Activated CD4-positive, alpha-beta T cell treated with anti-CD3 and anti-CD28 coated beads, Interleukin-2, amount 10 ng/mL, durations not matched to agents 7 days and 5 days (primary cell): Measurements from ENCODE around the gene R3HDM2. TPM values are rescaled to one million over a fixed set of nuclear protein-coding genes. Genes with fewer than 3 reads are reported as not detected.
"Not testable (repeated sequence)": the region's sequence is repeated elsewhere in the genome, so short reads cannot be mapped to it uniquely, and the experiment has no call there.

Experiments
- CTCF ChIA-PET: fragments of 350-600 bp; sonication (Branson Sonifier 250); formaldehyde crosslinking; loops from one replicate; lab custom pipeline; 2021; ENCODE audit warnings: antibody characterized with exemption; lab: Charles Lee
- POLR2A ChIA-PET: fragments of 350-600 bp; sonication (Branson Sonifier 250); formaldehyde crosslinking; loops from one replicate; lab custom pipeline; 2021; ENCODE audit warnings: antibody characterized with exemption; lab: Charles Lee
- DNase-seq: peaks from one replicate; pipeline ENCODE4 v3.0.0-alpha.2; 2020
- H3K27ac Mint-ChIP-seq: one replicate; pipeline ENCODE4 v1.8.0; 2021; ENCODE audit warnings: mild to moderate bottlenecking, moderate library complexity, mixed read lengths
- H3K27me3 Mint-ChIP-seq: one replicate; pipeline ENCODE4 v1.8.0; 2021; ENCODE audit warnings: mixed read lengths
- H3K36me3 Mint-ChIP-seq: one replicate; pipeline ENCODE4 v1.8.0; 2021; ENCODE audit warnings: low read depth, mixed read lengths
- H3K4me1 Mint-ChIP-seq: one replicate; pipeline ENCODE4 v1.8.0; 2021; ENCODE audit warnings: mixed read lengths
- H3K4me3 Mint-ChIP-seq: one replicate; pipeline ENCODE4 v1.8.0; 2021; ENCODE audit warnings: mild to moderate bottlenecking, moderate library complexity, mixed read lengths
- H3K9me3 Mint-ChIP-seq: one replicate; pipeline ENCODE4 v1.8.0; 2021; ENCODE audit warnings: mixed read lengths
- total RNA-seq, 2 experiments: library from RNA; stranded (reverse); gene quantifications; one replicate each; pipeline ENCODE4 v1.2.3, GENCODE V29; 2021

The R3HDM2 gene
- total RNA-seq, 2 experiments from 2014 or later = 71.6 to 74.5 TPM

DNA sequence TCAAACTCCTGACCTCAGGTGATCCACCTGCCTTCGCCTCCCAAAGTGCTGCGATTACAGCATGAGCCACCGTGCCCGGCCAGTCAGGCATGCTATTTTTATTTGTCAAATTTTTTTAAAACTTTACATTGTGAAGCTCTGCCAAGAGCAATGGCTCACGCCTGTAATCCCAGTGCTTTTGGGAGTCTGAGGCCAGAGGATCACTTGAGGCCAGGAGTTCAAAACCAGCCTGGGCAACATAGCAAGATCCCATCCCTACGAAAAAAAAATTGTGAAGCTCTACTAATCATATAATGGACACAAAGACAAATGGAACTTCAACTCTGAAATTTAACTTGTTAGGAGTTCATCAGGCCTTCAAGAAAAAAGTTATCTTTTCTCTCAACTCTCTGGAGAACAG is 1.9 kb downstream of the R3HDM2 start:
- H3K27ac Mint-ChIP-seq = peak overlapping the region; percentile 75
- ChIA-PET CTCF (interaction anchor here (0.6 to 1.6 kb wide), 4 partner anchors 24 to 189 kb away, joined by 3 to 4 read pairs (median 4); no protein-coding TSS in a partner anchor), POLR2A (no interaction called here)
- no peaks in the 10 kb centered on the region for H3K27me3 Mint-ChIP-seq
- no peaks in the 10 kb centered on the region for H3K9me3 Mint-ChIP-seq
- peak overlapping the region; percentile 100 for H3K4me3 Mint-ChIP-seq
- DNase-seq = no peak
- peaks cover 38% of the 10 kb centered on the region for H3K4me1 Mint-ChIP-seq
- H3K36me3 Mint-ChIP-seq = peaks cover 22% of the 10 kb centered on the region

DNA sequence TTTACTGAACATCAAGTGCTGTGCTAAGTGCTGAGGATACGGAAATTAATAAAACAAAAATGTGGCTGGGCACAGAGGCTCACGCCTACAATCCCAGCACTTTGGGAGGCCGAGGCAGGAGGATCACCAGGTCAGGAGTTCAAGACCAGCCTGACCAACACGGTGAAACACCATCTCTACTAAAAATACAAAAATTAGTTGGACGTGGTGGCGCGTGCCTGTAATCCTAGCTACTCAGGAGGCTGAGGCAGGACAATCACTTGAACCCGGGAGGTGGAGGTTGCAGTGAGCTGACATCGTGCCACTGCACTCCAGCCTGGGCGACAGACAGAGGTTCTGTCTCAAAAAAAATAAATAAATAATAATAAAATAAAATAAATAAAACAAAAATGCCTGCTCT is 3.9 kb downstream of the R3HDM2 start:
- POLR2A ChIA-PET, DNase-seq, H3K27me3 Mint-ChIP-seq, H3K27ac Mint-ChIP-seq, H3K4me3 Mint-ChIP-seq, H3K9me3 Mint-ChIP-seq: not testable (repeated sequence)
- CTCF ChIA-PET = interaction anchor here (1.4 kb wide), 1 partner anchor 125 kb away, joined by 3 read pairs; no protein-coding TSS in a partner anchor
- Mint-ChIP-seq H3K36me3 (peaks cover 31% of the 10 kb centered on the region), H3K4me1 (peaks cover 37% of the 10 kb centered on the region)

GRCh38 chr12:57420482-57420881 is 10.4 kb downstream of the R3HDM2 start:
- Mint-ChIP-seq H3K4me3 (no peak overlapping the region), H3K4me1 (peaks cover 8% of the 10 kb centered on the region), H3K27me3 (no peaks in the 10 kb centered on the region), H3K36me3 (peaks cover 25% of the 10 kb centered on the region), H3K9me3 (no peaks in the 10 kb centered on the region), H3K27ac (no peak overlapping the region)
- ChIA-PET POLR2A (no interaction called here), CTCF (interaction anchor here (0.9 kb wide), 1 partner anchor 14 kb away, joined by 3 read pairs; the partner anchor contains the start of gene INHBC)
- DNase-seq = no peak

- Mint-ChIP-seq H3K36me3 (peaks cover 22% of the 10 kb centered on the region), H3K4me3 (no peak overlapping the region), H3K4me1 (peaks cover 8% of the 10 kb centered on the region), H3K27ac (no peak overlapping the region), H3K9me3 (no peaks in the 10 kb centered on the region), H3K27me3 (no peaks in the 10 kb centered on the region)
- POLR2A ChIA-PET = no interaction called here
- no peak for DNase-seq
- CTCF ChIA-PET = interaction anchor here (0.6 to 1.5 kb wide), 3 partner anchors 11 to 402 kb away, joined by 3 to 4 read pairs (median 4); partner anchors contain the start of gene INHBC
These were observed 11.3 kb downstream of the R3HDM2 start for GRCh38 chr12:57419495-57419894.

DNA sequence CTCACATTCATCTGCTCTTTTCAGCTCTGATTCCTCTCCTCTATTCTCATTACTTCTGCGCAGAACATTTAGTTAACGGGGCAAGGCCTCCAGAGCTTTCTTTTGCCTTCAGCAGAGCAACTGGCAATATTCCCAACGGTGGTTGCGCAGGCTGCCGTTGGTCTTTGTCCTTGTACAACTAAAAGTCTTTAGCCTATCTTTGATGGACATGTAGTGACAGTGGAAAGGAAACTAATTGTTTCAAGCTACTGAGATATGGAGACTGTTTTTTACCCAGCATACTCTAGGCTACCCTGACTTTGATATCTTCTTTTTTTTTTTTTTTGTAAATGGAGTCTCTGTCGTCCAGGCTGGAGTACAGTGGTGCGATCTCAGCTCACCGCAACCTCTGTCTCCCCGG is 12.6 kb downstream of the R3HDM2 start:
- DNase-seq = no peak
- no peak overlapping the region for H3K4me3 Mint-ChIP-seq
- CTCF ChIA-PET = interaction anchor here (0.6 to 1.5 kb wide), 9 partner anchors 9 to 85 kb away, joined by 3 to 6 read pairs (median 4); partner anchors contain the start of genes GLI1 and INHBC
- H3K36me3 Mint-ChIP-seq = peaks cover 19% of the 10 kb centered on the region
- H3K9me3 Mint-ChIP-seq = no peaks in the 10 kb centered on the region
- no peak overlapping the region for H3K27ac Mint-ChIP-seq
- POLR2A ChIA-PET = no interaction called here
- no peaks in the 10 kb centered on the region for H3K27me3 Mint-ChIP-seq
- peaks cover 7% of the 10 kb centered on the region for H3K4me1 Mint-ChIP-seq

DNA sequence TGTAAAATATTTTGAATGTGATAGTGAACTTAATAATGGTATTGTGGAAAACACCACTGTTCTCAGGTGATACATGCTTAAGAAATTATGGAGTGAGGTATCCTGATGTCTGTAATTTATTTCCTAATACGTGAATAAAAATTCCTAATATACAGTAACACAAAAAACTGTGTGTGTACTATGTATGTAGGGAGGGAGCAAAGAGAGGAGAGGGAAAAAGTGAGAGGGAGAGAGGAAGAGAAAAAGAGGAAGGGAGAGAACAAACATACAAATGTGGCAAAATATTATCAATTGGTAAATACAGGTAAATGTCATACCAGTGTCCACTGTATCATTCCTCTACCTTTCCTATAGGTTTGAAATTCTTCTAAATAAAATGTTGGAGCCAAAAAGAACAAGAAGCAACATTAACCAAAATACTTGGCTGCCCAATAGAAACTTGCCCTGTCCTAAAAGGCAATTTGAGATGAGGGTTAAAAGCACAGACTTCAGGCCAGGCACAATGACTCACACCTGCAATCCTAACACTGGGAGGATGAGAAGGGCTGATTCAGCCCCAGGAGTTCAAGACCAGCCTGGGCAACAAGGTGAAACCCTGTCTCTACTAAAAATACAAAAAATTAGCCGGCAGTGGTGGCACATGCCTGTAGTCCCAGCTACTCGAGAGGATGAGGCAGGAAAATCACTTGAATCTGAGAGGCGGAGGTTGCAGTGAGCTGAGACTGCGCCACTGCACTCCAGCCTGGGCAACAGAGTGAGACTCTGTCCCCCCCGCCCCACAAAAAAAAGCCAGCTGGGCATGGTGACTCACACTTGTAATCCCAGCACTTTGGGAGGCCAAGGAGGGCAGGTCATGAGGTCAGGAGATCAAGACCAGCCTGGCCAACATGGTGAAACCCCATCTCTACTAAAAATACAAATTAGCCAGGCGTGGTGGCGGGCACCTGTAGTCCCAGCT is 14.5 kb downstream of the R3HDM2 start:
- peaks cover 4% of the 10 kb centered on the region for H3K4me1 Mint-ChIP-seq
- H3K4me3 Mint-ChIP-seq = no peak overlapping the region
- no peaks in the 10 kb centered on the region for H3K9me3 Mint-ChIP-seq
- no peak for DNase-seq
- CTCF ChIA-PET = interaction anchor here (0.7 to 1.4 kb wide), 2 partner anchors 36 to 43 kb away, joined by 3 to 4 read pairs; partner anchors contain the start of gene GLI1
- H3K27me3 Mint-ChIP-seq = no peaks in the 10 kb centered on the region
- H3K36me3 Mint-ChIP-seq = peaks cover 13% of the 10 kb centered on the region
- POLR2A ChIA-PET = no interaction called here
- H3K27ac Mint-ChIP-seq = no peak overlapping the region

DNA sequence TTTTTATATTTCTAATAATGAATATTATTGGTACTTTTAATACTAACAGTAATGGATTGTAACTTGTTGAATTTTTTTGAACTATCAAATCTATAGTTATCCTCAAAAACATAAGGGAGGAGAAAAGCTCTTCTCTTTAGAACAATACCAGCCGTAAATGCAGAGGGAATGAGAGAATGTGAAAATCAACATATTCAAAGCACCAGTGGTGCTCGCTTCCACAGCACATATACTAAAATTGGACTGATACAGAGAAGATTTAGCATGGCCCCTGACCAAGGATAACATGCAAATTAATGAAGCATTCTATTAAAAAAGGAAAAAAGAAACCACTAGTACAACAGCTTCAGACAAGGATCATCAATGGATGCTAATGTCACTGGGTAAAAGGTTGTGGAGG is 15.8 kb downstream of the R3HDM2 start:
- Mint-ChIP-seq H3K27ac (no peak overlapping the region), H3K9me3 (no peaks in the 10 kb centered on the region), H3K27me3 (no peaks in the 10 kb centered on the region), H3K4me1 (peaks cover 1% of the 10 kb centered on the region), H3K36me3 (peaks cover 5% of the 10 kb centered on the region), H3K4me3 (no peak overlapping the region)
- DNase-seq = no peak
- ChIA-PET CTCF (interaction anchor here (1.2 kb wide), 1 partner anchor 33 kb away, joined by 3 read pairs; no protein-coding TSS in a partner anchor), POLR2A (no interaction called here)

DNA sequence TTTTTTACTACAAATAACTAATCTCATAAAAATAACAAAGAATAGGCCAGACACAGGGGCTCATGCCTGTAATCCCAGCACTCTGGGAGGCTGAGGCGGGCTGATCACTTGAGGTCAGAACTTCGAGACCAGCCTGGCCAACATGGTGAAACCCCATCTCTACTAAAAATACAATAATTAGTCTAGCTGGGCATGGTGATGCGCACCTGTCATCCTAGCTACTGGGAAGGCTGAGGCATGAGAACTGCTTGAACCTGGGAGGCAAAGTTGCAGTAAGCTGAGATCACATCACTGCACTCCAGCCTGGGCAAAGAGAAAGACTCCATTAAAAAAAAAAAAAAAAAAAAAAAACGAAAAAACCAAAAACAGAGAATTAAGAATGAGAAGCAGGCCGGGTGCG is 16.7 kb downstream of the R3HDM2 start:
- H3K4me1 Mint-ChIP-seq, H3K27ac Mint-ChIP-seq, H3K27me3 Mint-ChIP-seq, H3K9me3 Mint-ChIP-seq, H3K36me3 Mint-ChIP-seq, DNase-seq, H3K4me3 Mint-ChIP-seq: not testable (repeated sequence)
- ChIA-PET CTCF (interaction anchor here (0.6 to 1.2 kb wide), 2 partner anchors 34 to 320 kb away, joined by 3 read pairs; no protein-coding TSS in a partner anchor), POLR2A (interaction anchor here (0.6 kb wide), 1 partner anchor 871 kb away, joined by 6 read pairs; no protein-coding TSS in a partner anchor)

DNA sequence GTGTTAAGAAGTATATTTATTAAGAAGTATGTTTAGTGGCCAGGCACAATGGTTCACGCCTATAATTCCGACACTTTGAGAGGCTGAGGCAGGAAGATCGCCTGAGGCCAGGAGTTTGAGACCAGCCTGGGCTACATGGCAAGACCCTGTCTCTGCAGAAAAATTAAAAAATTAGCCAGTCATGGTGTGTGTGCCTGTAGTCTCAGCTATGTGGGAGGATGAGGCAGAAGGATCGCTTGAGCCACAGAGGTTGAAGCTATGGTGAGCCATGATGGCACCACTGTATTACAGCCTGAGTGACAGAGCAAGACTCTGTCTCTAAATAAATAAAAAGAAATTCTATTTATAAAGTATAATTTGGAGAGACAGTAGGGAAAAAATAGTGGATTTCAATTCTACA is 20.3 kb downstream of the R3HDM2 start:
- H3K4me3 Mint-ChIP-seq = no peak overlapping the region
- H3K27me3 Mint-ChIP-seq = no peaks in the 10 kb centered on the region
- ChIA-PET CTCF (interaction anchor here (0.6 to 1.6 kb wide), 6 partner anchors 8 to 134 kb away, joined by 3 to 7 read pairs (median 3); no protein-coding TSS in a partner anchor), POLR2A (interaction anchor here (0.6 kb wide), 1 partner anchor 183 kb away, joined by 7 read pairs; no protein-coding TSS in a partner anchor)
- DNase-seq = no peak
- peaks cover 6% of the 10 kb centered on the region for H3K36me3 Mint-ChIP-seq
- no peak overlapping the region for H3K27ac Mint-ChIP-seq
- peaks cover 2% of the 10 kb centered on the region for H3K4me1 Mint-ChIP-seq
- no peaks in the 10 kb centered on the region for H3K9me3 Mint-ChIP-seq

GRCh38 chr12:57404966-57405640 is 25.7 kb downstream of the R3HDM2 start:
- Mint-ChIP-seq H3K27me3 (no peaks in the 10 kb centered on the region), H3K4me1 (peaks cover 2% of the 10 kb centered on the region), H3K27ac (no peak overlapping the region), H3K4me3 (no peak overlapping the region), H3K36me3 (peaks cover 7% of the 10 kb centered on the region), H3K9me3 (no peaks in the 10 kb centered on the region)
- ChIA-PET POLR2A (no interaction called here), CTCF (interaction anchor here (0.6 to 1.3 kb wide), 2 partner anchors 52 to 54 kb away, joined by 3 read pairs; partner anchors contain the start of gene GLI1)
- no peak for DNase-seq

DNA sequence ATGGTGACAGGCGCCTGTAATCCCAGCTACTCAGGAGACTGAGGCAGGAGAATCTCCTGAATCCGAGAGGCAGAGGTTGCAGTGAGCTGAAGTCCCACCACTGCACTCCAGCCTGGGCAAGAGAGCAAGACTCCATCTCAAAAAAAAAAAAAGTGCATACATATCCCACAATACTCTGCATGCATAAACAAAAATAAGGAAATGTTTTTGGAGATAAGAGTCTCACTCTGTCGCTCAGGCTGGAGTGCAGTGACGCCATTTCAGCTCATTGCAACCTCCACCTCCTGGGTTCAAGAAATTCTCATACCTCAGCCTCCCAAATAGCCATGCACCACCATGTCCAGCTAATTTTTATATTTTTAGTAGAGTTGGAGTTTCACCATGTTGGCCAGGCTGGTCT is 28.7 kb downstream of the R3HDM2 start:
- H3K27me3 Mint-ChIP-seq, H3K4me1 Mint-ChIP-seq, H3K9me3 Mint-ChIP-seq, DNase-seq, H3K27ac Mint-ChIP-seq, H3K4me3 Mint-ChIP-seq, H3K36me3 Mint-ChIP-seq: not testable (repeated sequence)
- POLR2A ChIA-PET = interaction anchor here (0.6 kb wide), 1 partner anchor 18 kb away, joined by 4 read pairs; no protein-coding TSS in a partner anchor
- CTCF ChIA-PET = interaction anchor here (1.2 to 1.5 kb wide), 2 partner anchors 9 kb away, joined by 4 to 5 read pairs; no protein-coding TSS in a partner anchor

DNA sequence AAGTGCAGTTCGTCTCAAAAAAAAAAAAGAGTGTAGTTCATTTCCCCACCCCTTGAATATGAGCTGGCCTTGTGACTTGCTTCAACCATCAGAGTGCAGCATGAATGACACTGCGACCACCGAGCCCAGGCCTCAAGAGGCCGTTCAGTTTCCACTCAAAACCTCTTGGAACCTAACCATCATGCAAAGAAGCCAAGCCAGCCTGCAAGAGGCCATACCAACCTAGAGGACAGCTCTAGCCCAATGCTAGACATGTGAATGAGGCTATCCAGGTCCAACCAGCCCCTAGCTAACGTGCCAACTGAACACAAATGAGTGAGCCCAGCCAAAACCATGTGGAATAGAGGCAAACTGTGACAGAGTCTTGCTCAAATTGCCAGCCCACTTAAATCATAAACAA is 29.7 kb downstream of the R3HDM2 start:
- Mint-ChIP-seq H3K36me3 (peaks cover 3% of the 10 kb centered on the region), H3K27me3 (no peaks in the 10 kb centered on the region), H3K27ac (no peak overlapping the region), H3K4me3 (no peak overlapping the region), H3K4me1 (peaks cover 3% of the 10 kb centered on the region), H3K9me3 (no peaks in the 10 kb centered on the region)
- POLR2A ChIA-PET = no interaction called here
- CTCF ChIA-PET = interaction anchor here (1.0 to 1.6 kb wide), 2 partner anchors 10 to 34 kb away, joined by 3 to 7 read pairs; partner anchors contain the start of gene INHBC
- no peak for DNase-seq
